ENCODE measurements around the gene TMEM245. TPM values are rescaled to one million over a fixed set of nuclear protein-coding genes. Genes with fewer than 3 reads are reported as not detected.
A peak's percentile ranks its signal among the peaks of the same experiment; 100 is the strongest.

The TMEM245 gene
- total RNA-seq, 1 experiment from 2014 or later, result 60.3 TPM

GRCh38 chr9:109092051-109092580 lies 27.6 kb downstream of the TMEM245 start:
- no peak overlapping the region for H3K4me2 ChIP-seq
- peaks cover 81% of the 10 kb centered on the region for H3K79me2 ChIP-seq (ENCODE audit: low read depth)
- H3K4me3 ChIP-seq, result no peak overlapping the region
- H3K9me2 ChIP-seq (ENCODE audit: insufficient read depth), result no peaks in the 10 kb centered on the region
- CTCF ChIA-PET, result no interaction called here
- intact Hi-C loops (cut with micrococcal nuclease; ENCODE audit: unreplicated experiment), result no loop called here
- H3K4me1 ChIP-seq (replicated peaks; ENCODE audit: insufficient read depth), result peaks cover 7% of the 10 kb centered on the region
- BruUV-seq (replicated peaks), result no TSS peak
- H3K9me3 ChIP-seq (ENCODE audit: insufficient read depth, low read depth), result no peaks in the 10 kb centered on the region
- TF ChIP-seq CTCF (conservative IDR thresholded peaks at IDR 0.05) (no peak), EZH2 (IDR thresholded peaks at IDR 0.05; ENCODE audit: low read depth) (no peak)
- H3K27ac ChIP-seq, result no peak overlapping the region
- DNase-seq, result no peak
- peaks cover 46% of the 10 kb centered on the region for H3K36me3 ChIP-seq (ENCODE audit: low read depth)
- POLR2A ChIA-PET (ENCODE audit: unreplicated experiment), result no interaction called here
- H3F3A ChIP-seq (ENCODE audit: insufficient read depth, low read depth), result no peaks in the 10 kb centered on the region; the same call in 1 of the 2 replicates
- no peak overlapping the region for H2AFZ ChIP-seq
- no peaks in the 10 kb centered on the region for H3K27me3 ChIP-seq (ENCODE audit: insufficient read depth, low read depth)
- H4K20me1 ChIP-seq (ENCODE audit: insufficient read depth), result no peaks in the 10 kb centered on the region

GRCh38 chr9:109088221-109088620 lies 31.5 kb downstream of the TMEM245 start:
- no peak overlapping the region for H3K27ac ChIP-seq
- TF ChIP-seq CTCF (conservative IDR thresholded peaks at IDR 0.05), result no peak
- no peak for TF ChIP-seq EZH2 (IDR thresholded peaks at IDR 0.05; ENCODE audit: low read depth)
- DNase-seq, result no peak
- H3K27me3 ChIP-seq (ENCODE audit: insufficient read depth, low read depth), result no peaks in the 10 kb centered on the region
- peaks cover 23% of the 10 kb centered on the region for H3K4me1 ChIP-seq (replicated peaks; ENCODE audit: insufficient read depth)
- no peaks in the 10 kb centered on the region for H3K9me2 ChIP-seq (ENCODE audit: insufficient read depth)
- peaks cover 61% of the 10 kb centered on the region for H3K36me3 ChIP-seq (ENCODE audit: low read depth)
- BruUV-seq (replicated peaks), result no TSS peak
- POLR2A ChIA-PET (ENCODE audit: unreplicated experiment), result interaction anchor here (0.7 kb wide), 1 partner anchor 133 kb away, joined by 5 read pairs; no protein-coding TSS in a partner anchor
- H3K4me2 ChIP-seq, result no peak overlapping the region
- H3F3A ChIP-seq (ENCODE audit: insufficient read depth, low read depth), result peaks cover 22% of the 10 kb centered on the region; the same call in 1 of the 2 replicates
- H4K20me1 ChIP-seq (ENCODE audit: insufficient read depth), result no peaks in the 10 kb centered on the region
- H2AFZ ChIP-seq, result no peak overlapping the region
- intact Hi-C loops (cut with micrococcal nuclease; ENCODE audit: unreplicated experiment), result no loop called here
- no peak overlapping the region for H3K4me3 ChIP-seq
- CTCF ChIA-PET, result interaction anchor here (0.7 to 1.1 kb wide), 2 partner anchors 257 to 382 kb away, joined by 3 to 5 read pairs; no protein-coding TSS in a partner anchor
- peaks cover 73% of the 10 kb centered on the region for H3K79me2 ChIP-seq (ENCODE audit: low read depth)
- H3K9me3 ChIP-seq (ENCODE audit: insufficient read depth, low read depth), result no peaks in the 10 kb centered on the region

GRCh38 chr9:109087795-109088194 lies 32.0 kb downstream of the TMEM245 start:
- Histone ChIP-seq H3K79me2 (ENCODE audit: low read depth) (peaks cover 75% of the 10 kb centered on the region), H3K9me3 (ENCODE audit: insufficient read depth, low read depth) (no peaks in the 10 kb centered on the region), H2AFZ (no peak overlapping the region), H4K20me1 (ENCODE audit: insufficient read depth) (no peaks in the 10 kb centered on the region), H3K4me3 (no peak overlapping the region), H3K27me3 (ENCODE audit: insufficient read depth, low read depth) (no peaks in the 10 kb centered on the region), H3K36me3 (ENCODE audit: low read depth) (peaks cover 59% of the 10 kb centered on the region), H3K9me2 (ENCODE audit: insufficient read depth) (no peaks in the 10 kb centered on the region), H3F3A (ENCODE audit: insufficient read depth, low read depth) (peaks cover 26% of the 10 kb centered on the region; the same call in 1 of the 2 replicates), H3K4me2 (no peak overlapping the region), H3K4me1 (replicated peaks; ENCODE audit: insufficient read depth) (peaks cover 23% of the 10 kb centered on the region), H3K27ac (peak overlapping the region; percentile 82; the same call in 1 of the 2 replicates)
- TF ChIP-seq EZH2 (IDR thresholded peaks at IDR 0.05; ENCODE audit: low read depth) (no peak), CTCF (conservative IDR thresholded peaks at IDR 0.05) (no peak)
- POLR2A ChIA-PET (ENCODE audit: unreplicated experiment), result interaction anchor here (0.7 kb wide), 1 partner anchor 134 kb away, joined by 5 read pairs; no protein-coding TSS in a partner anchor
- intact Hi-C loops (cut with micrococcal nuclease; ENCODE audit: unreplicated experiment), result no loop called here
- no peak for DNase-seq
- CTCF ChIA-PET, result interaction anchor here (1.1 kb wide), 1 partner anchor 258 kb away, joined by 3 read pairs; no protein-coding TSS in a partner anchor
- no TSS peak for BruUV-seq (replicated peaks)

All from PC-9 (cell line).